ENCODE results near the gene DLG1.

DNA sequence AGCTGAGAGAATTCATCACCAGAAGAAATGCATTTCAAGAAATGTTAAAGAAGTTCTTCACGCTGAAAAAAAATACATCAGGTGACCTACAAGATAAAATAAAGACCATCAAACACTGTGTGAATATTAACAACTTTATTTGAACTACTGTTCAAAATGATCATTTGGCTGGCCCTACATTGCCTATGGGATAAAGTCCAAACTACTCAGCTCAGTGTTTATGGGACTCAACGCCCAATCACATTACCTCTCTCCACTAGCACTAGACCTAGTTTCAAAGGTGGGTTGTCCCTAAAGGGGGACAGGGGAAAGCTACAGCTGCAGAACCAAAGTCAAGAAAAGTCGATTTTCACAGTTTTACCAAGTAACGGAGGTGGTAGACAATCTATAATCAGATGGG is 62.0 kb downstream of the DLG1 start:
- TF ChIP-seq, protein P1, sequence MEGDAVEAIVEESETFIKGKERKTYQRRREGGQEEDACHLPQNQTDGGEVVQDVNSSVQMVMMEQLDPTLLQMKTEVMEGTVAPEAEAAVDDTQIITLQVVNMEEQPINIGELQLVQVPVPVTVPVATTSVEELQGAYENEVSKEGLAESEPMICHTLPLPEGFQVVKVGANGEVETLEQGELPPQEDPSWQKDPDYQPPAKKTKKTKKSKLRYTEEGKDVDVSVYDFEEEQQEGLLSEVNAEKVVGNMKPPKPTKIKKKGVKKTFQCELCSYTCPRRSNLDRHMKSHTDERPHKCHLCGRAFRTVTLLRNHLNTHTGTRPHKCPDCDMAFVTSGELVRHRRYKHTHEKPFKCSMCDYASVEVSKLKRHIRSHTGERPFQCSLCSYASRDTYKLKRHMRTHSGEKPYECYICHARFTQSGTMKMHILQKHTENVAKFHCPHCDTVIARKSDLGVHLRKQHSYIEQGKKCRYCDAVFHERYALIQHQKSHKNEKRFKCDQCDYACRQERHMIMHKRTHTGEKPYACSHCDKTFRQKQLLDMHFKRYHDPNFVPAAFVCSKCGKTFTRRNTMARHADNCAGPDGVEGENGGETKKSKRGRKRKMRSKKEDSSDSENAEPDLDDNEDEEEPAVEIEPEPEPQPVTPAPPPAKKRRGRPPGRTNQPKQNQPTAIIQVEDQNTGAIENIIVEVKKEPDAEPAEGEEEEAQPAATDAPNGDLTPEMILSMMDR (IDR thresholded peaks at IDR 0.05) = no peak
- TF ChIP-seq POLR2A (IDR thresholded peaks at IDR 0.05) = no peak
